Bronchial epithelial cell (primary cell): ENCODE data around the gene SF3A1. TPM values are rescaled to one million over a fixed set of nuclear protein-coding genes. Genes with fewer than 3 reads are reported as not detected.

ENCODE experiments used
- DNase-seq: peaks from one replicate; pipeline ENCODE4 v3.0.0-alpha.2; 2010; ENCODE audit warnings: low read depth
- FAIRE-seq: peaks from 2 replicates; lab custom pipeline; 2011; peaks lifted over from hg19 to GRCh38; lab: Jason Lieb, UNC
- H3K27me3 ChIP-seq: 2 replicates; pipeline ENCODE4 v1.5.1; 2011; ENCODE audit warnings: low read length; ENCODE audit not compliant: control insufficient read depth, insufficient read depth
- H3K36me3 ChIP-seq: 2 replicates; pipeline ENCODE4 v1.5.1; 2011; ENCODE audit warnings: low read length; ENCODE audit not compliant: control insufficient read depth, insufficient read depth
- H3K4me3 ChIP-seq: 2 replicates; pipeline ENCODE4 v1.5.1; 2011; ENCODE audit warnings: mild to moderate bottlenecking, low read depth, low read length, control low read depth
- CTCF ChIP-seq: IDR thresholded peaks from 2 replicates; pipeline ENCODE4 v1.5.1; 2011; ENCODE audit warnings: mild to moderate bottlenecking, moderate library complexity, low read length, control low read depth, inconsistent platforms; ENCODE audit not compliant: insufficient read depth, severe bottlenecking
- total RNA-seq: library from RNA; depleted of rRNA; stranded (reverse); fragments of >200 nt; gene quantifications from 2 replicates; pipeline ENCODE4 v1.2.1, GENCODE V29; 2014

SF3A1 gene
- total RNA-seq, 1 donor from 2014 or later = 17.9 TPM

GRCh38 chr22:30287648-30288418 lies 68.9 kb downstream of the SF3A1 start:
- peak; percentile 77 for FAIRE-seq
- peak; percentile 56 for TF ChIP-seq CTCF
- Histone ChIP-seq H3K27me3 (no peaks in the 10 kb centered on the region), H3K4me3 (no peak overlapping the region), H3K36me3 (peaks cover 4% of the 10 kb centered on the region)
- DNase-seq = peak; percentile 82

DNA sequence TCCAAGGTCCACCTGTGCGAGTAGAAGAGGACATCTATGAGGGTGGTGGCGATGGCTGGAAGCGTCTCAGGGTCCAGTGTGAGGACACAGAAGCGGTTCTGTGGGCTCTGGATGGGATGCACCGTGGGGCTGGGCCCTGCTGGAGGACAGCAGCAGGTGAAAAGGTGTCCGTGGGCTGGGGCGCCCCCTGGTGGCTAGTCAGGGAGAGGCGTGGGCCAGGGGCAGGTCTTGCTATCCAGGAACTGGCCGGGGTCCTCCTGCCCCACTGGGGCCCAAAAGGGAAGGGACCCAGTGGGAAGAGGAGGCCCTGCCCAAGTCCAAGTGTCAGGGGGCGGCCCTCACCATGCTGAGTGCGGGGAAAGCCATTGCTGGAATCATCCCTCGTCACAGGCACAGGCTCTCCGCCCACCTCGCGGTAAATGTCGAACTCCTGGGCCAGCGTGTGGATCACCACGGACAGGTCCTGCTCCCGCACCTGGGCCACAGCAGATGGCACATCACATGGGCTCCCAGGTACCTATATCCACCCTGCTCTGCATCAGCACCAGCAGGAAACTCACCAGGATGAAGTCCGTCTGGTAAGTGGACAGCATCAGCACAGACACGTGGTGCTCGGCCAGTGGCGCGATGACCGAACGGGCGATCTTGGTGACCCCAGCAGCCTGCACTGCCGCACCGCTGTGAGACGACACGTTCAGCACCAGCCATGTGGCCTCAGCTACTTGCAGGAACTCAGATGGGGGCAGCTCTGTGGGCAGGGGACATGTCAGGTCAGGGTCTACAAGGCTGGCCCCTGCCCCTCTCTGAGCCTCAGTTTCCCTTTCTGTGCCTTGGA lies 69.7 kb downstream of the SF3A1 start:
- peaks cover 1% of the 10 kb centered on the region for H3K36me3 ChIP-seq
- peak; percentile 38 for DNase-seq

GRCh38 chr22:30286331-30286730 lies 70.4 kb downstream of the SF3A1 start:
- Histone ChIP-seq H3K36me3 (peaks cover 1% of the 10 kb centered on the region), H3K4me3 (no peak overlapping the region), H3K27me3 (peaks cover 2% of the 10 kb centered on the region)
- no peak for TF ChIP-seq CTCF
- DNase-seq = no peak
- no peak for FAIRE-seq

More for the DNA sequence above, 69.7 kb downstream of the SF3A1 start:
- no peak overlapping the region for H3K4me3 ChIP-seq
- peak; percentile 96 for TF ChIP-seq CTCF
- FAIRE-seq = no peak
- peaks cover 2% of the 10 kb centered on the region for H3K27me3 ChIP-seq

- no peak for DNase-seq
- TF ChIP-seq CTCF = no peak
- Histone ChIP-seq H3K36me3 (peaks cover 1% of the 10 kb centered on the region), H3K27me3 (peaks cover 2% of the 10 kb centered on the region), H3K4me3 (no peak overlapping the region)
- no peak for FAIRE-seq
Measured at GRCh38 chr22:30285846-30286200, 70.9 kb downstream of the SF3A1 start.

GRCh38 chr22:30285176-30285845 lies 71.4 kb downstream of the SF3A1 start:
- peaks cover 2% of the 10 kb centered on the region for H3K27me3 ChIP-seq
- no peak overlapping the region for H3K4me3 ChIP-seq
- H3K36me3 ChIP-seq = peaks cover 1% of the 10 kb centered on the region
- FAIRE-seq (no peak), DNase-seq (no peak)
- TF ChIP-seq CTCF = no peak
